GM21529 (cell line): ENCODE data around the gene CCDC138.

Experiments used
- ATAC-seq: cut with Tn5 transposase; IDR thresholded peaks from one replicate; pipeline ENCODE4 v1.9.1; 2021; ENCODE audit not compliant: unreplicated experiment

CCDC138 gene

DNA sequence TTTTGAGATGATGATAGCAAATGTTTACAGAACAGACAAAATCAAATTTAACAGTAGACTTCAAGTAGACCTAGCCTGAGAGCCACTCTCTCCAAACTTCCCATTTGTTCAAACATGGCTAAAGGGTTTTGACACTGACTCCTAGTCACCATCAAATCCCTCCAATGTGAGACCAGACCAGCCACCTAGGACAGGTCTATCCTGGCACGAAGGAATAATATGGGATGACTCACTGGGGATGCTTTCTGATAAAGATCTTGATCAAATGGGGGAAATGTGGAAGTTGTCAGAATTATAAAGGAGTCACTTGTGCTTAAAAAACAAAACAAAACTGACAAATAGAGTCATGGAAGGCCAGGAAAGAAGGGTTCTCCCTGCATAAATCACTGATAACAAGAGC is 106.7 kb downstream of the CCDC138 start:
- no peak for ATAC-seq

DNA sequence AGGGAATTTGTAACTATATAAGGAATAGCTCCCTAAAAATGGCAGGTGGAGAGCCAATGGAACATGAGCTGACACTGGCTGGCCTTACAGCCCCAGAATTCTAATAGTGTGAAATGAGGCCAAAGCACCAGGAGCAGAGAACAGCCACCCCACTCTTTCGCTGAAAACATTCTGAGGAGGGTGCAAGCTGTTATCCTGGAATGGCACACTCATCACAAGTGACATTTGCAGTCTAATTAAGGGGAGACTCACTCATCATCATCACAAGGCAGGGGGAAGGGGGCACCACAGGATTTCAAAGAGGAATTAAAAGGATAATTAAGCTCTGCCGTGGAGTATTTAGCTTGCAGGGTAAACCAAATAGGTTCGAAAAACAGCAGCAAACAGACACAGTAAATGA is 108.2 kb downstream of the CCDC138 start:
- no peak for ATAC-seq

DNA sequence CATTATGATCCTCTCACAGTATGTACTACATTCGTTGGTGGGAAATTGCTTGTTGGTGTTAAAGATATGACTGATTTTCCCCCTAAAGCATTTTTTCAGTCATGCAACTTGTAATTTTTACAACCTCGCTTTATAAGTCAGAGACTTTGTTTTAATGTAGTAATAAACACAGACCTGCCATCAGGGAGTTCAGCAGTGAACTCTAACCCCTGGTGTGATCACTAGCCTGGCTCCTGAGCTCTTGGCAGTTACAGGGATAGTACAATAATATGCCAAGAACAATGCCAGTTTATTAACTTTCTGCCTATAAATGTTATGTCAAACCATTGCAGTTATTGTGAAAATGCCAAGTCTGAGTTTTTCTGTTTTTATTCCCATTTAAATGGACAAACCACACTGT is 108.6 kb downstream of the CCDC138 start:
- ATAC-seq = no peak

DNA sequence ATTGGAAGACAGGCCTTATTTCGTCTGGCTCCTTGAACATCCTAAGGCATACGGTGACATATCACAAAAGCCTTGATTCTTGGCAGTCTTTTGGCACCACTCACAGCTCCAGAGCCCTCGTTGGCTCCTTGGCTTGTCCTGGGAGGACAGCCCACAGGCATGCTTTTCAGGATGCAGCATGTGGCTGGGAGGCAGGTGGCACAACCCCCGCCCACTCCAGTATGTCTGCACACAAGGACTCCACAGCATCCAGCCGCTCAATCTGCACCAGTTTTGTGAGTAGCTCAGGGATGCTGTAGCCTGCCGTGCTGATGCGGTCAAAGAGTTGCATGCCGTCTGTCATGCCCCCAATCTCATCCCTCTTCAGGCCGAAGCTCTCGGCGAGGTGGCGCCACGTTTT is 110.2 kb downstream of the CCDC138 start:
- no peak for ATAC-seq

DNA sequence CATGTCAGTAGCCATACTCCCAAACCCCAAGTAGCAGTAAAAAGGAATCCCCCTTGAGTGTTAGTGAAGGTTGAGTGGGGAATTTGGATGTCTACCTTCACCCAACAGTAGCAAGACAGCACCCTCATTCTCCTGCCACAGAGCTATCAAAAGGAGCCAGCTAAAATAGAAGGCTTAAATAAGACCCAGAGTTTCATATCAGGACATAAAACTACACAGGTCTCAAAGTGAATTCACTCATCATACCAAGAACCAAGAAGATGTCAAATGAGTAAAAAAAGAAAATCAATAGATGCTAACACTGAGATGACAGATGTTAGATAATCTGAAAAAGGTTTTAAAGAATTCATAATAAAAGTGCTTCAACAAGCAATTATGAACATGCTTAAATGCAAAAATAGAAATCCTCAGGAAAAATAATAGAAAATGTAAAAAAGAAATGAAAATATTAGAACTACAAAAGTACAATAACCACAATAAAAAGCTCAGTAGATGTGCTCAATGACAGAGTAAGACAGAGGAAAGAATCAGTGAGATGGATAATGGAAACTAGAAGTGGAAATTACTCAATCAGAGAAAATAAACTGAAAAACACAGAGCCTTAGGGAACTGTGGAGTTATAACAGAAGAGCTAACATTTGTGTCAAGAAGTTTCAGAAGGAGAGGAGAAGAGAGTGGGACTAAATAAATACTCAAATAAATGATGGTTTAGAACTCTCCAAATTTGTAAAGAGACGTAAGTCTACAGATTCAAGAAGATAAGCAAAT is 111.9 kb downstream of the CCDC138 start:
- peak; percentile 61 for ATAC-seq

DNA sequence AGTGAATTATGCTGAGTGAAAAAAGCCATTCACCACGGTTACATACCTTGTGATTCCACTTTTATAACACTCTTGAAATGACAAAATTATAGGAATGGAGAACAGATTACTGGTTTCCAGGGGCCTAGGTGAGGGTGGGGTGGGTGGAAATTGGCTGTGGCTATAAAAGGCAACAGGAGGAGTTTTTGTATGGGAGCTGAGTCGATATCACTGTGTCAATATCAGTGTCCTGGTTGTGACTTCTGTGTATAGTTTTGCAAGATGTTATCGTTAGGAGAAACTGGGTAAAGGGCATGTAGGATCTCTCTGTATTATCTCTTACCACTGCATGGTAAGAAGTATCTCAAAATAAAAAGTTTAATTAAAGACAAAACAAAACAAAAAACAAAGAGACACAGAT is 118.1 kb downstream of the CCDC138 start:
- ATAC-seq = no peak

DNA sequence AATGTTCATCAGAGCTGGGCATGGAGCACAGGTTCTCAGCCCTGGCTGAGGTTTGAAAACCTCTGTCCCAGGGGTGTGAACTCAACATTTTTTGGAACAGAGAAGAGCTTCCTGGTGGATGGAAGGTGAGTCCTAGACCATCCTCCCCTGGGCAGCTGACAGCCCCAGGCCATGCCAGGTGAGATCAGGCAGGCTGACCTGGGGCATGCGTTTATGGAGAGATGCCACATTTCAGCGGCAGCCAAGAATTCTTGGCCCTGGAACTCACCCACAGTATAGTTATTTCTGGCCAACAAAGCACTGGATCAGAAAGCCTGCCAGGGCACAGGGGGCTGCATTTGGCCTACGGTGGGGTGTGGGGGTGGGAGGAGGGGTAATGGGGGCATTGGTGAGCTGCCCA is 118.6 kb downstream of the CCDC138 start:
- no peak for ATAC-seq

DNA sequence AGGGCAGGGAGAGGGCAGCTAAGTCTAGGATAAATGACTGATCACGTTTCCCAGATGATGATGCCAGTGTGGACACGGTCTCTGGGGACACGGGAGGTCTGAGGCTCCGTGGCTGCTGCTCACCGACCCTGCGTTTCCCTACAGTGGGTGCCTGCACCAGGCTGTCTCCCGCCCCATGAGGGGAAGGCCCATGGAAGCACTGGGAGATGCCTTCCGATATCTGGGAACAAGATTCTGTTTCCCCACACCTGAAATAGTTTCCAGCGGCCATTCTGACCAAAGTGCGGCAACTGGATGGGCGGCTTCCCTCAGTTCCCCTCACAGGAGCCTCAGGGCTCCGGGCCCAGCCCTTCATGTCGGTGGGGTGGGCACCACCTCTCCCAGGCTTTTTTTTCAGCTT is 119.3 kb downstream of the CCDC138 start:
- ATAC-seq = no peak

DNA sequence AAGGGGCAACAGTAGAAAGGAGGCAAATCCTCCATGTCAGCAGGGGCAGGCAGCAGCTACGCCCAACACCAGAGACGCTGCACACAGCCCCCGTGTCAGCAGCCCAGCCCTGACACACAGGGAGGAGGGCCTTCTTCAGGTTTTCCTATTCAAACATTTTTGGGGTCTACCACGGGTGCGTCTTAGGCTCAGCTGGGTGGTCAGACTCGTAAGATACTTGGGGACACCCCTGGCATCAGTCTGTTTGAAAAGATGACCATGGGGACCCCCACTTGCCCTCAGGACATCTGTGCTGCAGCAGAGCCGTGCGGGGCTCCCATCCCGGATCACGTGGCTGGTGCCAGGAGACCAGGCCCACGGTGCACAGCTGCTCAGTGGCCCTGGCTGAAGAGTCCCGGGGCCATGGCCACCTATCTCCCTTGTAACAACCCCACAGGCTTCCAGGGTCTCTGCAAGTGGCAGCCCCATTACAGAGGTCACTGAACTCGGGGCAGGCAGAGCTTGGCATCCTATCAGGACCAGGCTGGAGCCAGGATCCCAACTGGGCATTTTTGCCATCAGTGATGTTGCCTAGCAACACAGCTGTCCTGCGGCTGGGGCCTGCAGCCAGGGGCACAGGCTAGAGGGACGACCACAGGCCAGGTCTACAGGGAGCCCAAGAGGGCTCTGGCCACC is 120.0 kb downstream of the CCDC138 start:
- no peak for ATAC-seq

DNA sequence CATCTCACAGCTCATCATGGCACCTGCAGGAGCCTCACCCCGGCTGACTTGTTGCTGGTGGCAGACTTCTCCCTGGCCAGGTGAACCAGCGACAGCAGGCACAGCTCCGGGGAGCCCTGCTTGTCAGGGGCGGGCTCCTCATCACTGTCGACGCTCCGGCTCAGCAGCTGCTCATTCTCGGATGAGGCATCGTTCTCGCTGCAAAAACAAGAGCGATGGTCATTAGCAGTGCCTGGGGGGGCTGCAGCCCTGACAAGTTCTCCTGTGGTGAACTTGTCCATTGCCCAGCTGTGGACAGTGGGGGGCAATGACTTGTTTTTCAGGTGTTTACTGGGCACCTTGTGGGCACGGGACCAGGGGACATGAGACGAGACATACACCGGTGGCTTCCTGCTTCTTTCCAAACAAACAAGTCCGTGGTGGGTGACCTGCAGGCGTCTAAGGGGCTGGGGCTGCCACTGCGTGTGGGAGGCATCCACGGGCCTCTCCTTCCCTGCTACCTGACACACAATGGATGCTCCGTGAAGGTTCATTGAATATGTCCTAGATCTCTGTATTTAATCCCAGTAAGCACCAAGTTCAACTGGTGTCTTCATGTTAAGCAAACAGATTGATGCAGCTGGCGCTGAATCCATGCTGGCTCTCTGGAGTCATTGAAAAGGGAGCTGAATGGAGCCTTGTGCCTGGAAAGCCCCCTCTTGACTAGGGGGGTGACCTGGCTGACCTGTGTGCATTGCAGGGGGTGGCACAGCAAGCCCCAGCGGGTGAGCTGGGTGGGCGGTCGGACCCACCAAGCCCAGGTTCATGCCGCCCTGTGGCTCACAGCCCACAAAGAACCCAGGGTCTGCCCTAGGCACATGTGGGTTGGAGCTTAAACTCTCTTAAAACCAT is 121.5 kb downstream of the CCDC138 start:
- ATAC-seq = no peak

DNA sequence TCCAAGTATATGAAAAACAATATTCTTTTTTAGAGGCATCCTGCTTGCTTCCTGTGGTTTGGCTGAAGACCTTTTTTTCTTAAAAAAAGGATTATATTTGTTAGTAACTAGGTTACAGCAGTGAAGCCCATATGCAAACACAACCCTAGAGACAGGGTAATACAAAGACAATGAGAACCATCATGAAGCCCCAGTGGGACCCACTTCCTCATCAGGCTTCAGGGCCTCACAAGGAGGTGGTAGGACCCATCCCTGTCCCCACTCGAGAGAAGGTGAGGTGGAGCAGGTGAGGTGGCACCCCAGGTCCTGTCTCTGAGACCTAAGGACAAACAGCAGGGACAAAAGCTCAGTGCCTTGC is 122.1 kb downstream of the CCDC138 start:
- ATAC-seq = no peak

DNA sequence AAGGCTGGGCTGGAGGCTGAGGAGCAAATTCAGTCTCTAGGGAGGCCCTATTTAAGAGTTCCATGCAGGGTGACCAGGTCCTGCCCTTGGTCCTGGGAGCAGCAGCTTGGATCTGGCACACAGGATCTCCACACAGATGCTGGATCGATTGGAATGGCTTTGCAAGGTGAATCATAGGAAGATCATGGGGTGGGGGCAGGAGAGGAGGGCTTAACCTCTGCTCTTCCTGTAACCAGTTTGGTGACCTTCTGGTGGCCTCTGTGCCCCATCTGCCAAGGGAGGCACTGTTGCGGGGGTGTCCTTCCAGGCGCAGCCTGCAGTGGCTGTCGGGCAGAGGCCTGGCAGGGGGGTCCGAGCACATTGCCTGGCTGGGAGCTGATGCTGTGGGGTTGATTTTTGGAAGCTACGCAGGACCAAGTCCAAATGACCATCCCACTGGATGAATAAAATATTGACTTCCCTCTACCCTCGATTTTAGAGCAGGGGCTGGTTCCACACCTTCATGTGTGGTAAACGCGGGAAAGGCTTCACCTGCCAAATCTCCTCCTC is 122.8 kb downstream of the CCDC138 start:
- ATAC-seq = no peak

DNA sequence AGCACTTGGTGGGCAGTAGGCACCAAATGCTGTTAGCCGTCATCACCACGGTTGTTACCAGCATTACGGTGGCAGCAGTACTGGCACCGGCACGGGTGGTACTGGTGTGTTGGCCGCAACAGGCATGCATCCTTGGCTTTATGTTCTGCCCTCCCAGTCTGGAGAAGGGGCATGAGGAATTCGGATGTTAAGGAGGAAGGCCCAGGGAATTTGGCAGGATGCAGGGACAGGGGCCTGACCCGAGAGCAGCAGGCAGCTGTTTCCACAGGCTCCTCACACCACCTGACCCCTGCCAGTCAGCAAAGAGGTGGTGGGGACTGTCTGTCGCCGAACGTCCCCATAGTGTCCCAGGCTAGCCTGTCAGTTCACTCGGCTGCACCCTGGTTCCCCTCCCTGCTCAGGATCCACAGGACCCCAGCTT is 123.5 kb downstream of the CCDC138 start:
- ATAC-seq = no peak

DNA sequence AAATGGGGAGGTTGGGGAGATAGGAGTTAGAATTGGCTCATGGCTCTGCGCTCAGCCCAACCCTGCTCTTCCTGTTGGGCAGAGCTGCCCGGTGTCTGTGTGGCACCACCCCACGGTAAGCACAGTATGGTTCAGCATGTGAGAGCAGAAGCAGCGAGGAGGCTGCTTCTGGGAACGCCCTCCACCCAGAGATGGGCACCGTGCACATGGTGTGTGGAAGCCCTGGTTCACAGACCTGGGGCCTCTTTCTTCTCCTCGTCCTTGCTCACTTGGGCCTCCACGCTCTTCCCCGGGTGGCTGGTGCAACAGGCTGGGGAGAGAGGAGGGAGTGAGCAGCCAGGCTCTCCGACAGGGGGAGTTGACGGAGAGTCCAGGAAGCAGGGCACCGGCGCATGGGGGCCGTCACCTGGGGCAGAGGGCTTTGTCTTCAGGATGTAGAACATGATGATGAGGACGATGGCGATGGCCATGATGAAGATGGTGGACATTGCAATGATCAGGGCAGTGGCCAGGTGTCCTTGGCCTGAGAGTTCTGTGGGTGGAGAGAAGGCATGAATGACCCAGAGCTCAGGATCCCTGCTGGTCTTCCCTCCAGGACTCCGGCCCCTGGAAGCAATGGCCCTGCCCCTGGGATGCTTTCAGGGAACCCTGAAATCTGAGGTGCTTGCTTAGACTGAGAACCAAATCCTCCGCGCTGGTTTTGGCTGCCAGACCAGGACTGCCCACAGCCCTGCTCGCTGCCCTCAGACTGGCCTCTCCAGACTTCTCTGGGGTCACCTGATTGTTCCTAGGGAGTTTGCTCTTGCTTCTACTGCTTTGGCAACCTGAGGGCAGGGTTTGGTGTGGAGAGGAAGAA is 124.2 kb downstream of the CCDC138 start:
- no peak for ATAC-seq

DNA sequence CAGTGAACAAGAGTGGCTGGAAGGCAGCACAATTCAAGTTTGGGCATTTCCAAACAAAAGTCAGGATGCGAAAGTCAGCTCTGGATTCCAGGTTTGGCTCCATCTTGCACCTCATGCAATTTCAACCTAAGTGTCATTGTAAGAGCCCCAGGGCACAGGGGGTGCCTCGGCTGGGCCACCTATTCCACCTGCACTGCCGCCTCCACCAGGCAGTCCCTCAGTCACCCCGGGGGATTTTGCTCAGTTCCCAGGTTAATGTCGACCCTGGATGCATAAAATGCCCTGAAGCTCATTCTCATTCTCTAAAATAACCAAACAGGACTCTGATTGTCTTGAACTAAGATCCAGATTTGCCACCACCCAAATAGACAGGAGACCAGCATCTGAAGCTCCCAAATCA is 124.8 kb downstream of the CCDC138 start:
- no peak for ATAC-seq

DNA sequence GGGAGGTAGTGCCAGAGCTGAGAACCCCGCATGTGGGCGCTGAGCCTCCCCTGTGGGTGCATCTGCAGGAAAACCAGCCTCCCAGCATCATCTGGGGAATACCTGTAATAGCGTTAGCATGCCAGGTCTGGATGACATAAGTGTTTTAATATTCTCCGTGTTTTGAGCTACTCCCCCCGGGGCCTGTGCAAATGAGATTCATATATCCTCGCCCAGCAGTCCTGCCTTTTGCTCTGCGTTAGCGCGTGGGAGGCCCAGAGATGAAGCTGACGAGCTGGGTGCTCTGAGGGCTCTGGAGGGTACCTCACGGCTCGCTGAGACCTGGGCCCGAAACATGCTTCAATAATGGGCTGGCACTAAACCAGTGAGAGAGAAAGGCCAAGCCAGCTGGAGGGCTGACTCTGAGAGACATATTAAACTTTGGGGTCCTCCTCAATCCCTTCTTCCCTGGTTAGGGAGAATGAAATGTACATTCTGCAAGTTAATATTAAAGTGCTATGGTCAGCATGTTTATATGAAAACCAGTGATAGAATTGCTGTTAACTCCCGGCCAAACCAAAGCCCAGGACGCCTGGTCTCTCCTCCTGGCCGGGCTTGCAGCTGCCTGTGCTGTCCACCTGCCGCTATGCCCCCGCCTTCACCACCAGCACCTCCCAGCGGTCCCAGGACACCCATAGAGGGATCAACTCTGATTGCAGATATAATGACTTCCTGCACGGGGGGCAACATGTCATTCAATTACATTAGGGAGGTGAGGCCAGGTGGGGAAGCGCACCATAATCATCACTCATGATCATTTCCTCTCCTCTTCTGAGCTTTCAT is 125.4 kb downstream of the CCDC138 start:
- ATAC-seq = no peak

DNA sequence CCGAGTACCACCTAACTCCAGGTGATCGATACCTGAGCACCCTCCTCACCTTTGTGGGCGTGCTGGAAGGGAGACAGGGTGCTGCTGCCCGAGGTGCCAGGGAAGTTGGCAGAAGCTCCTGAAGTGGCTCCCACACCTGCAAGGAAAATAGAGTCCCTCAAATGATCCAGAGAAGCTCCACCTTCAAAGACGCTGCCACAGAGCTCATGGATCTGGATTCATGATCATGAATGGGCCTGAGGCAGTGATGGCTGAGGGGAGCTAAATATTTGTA is 126.0 kb downstream of the CCDC138 start:
- ATAC-seq = no peak

DNA sequence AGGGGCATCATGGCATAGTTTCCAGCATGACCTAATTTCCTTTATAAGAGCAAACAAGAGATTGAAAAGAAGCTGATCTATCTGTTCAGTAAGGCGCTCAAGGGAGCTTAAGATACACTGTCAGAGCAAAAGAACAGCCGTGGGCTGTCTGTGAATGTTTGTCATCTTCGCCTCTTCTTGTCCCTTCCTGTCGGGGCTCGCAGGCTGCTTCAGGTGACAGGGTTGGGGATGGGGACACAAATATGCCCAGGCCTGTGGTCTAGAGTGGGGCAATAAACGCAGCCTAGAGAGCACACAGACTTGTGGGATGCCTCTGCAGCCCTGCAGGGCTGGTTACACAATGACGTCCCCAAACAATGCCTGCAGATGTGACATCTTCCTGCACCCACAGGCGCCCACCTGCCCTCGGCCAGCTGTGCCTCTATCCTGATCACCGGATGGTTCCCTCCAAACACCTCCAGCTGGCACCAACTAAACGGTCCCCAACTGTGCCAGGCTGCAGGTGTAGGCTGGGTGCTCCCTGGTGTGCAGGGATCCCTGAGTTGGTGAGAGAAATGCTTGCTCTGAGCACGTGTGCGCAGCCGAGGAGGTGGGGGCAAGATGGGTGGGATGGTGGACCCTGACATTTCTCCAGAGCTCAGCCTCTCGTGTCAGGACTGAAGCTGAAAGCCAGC is 129.7 kb downstream of the CCDC138 start:
- no peak for ATAC-seq

DNA sequence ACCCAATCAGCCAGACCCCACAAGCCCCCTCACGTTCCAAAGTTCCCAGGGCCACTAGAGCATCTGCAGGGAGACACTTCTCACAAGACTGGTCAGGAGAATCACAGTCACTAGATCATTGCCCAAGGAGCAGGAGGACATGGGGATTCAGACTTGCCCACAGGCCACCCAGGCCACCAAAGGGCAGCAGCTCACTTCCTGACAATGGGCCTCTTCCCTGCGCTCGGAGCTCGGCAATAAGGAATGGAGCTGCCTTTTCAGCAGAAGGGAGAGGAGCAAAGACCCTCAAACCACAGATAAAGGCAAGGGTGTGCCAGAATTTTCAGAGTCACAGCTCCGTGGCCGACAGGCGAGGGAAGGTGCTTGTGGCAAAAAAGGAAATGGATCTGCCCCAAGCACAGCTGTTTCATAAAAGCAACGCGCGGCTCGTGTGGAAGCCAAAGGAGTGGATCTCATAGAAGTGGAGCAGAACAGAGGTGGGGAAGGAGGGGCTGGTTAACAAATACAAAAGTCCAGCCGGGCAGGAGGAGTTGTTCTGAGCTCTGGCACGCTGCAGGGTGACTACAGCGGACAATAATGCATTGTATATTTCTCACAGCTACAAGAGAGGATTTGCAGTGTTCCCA is 130.3 kb downstream of the CCDC138 start:
- no peak for ATAC-seq
